H9 (cell line): ENCODE results near the gene MSI2. TPM values are rescaled to one million over a fixed set of nuclear protein-coding genes. Genes with fewer than 3 reads are reported as not detected.

Source experiments
- DNase-seq: peaks from one replicate; pipeline ENCODE4 v3.0.0-alpha.2; 2017
- H2AFZ ChIP-seq: one replicate; pipeline ENCODE4 v1.6.1; 2013; ENCODE audit warnings: mild to moderate bottlenecking, low read length, control low read depth, moderate library complexity
- H2AK5ac ChIP-seq: 2 replicates; pipeline ENCODE4 v1.6.1; 2013; ENCODE audit warnings: low read length, control low read depth, mixed read lengths; ENCODE audit not compliant: insufficient read length
- H2BK120ac ChIP-seq: one replicate; pipeline ENCODE4 v1.6.1; 2013; ENCODE audit warnings: low read depth, mild to moderate bottlenecking, low read length, control low read depth, inconsistent platforms; ENCODE audit not compliant: poor library complexity, severe bottlenecking
- H2BK12ac ChIP-seq: 2 replicates; pipeline ENCODE4 v1.6.1; 2013; ENCODE audit warnings: low read length, control low read depth, mixed read lengths, low read depth; ENCODE audit not compliant: insufficient read length
- H2BK15ac ChIP-seq: 2 replicates; pipeline ENCODE4 v1.6.1; 2013; ENCODE audit warnings: low read depth, low read length, control low read depth
- H2BK20ac ChIP-seq: one replicate; pipeline ENCODE4 v1.6.1; 2013; ENCODE audit warnings: low read depth, mild to moderate bottlenecking, low read length, control low read depth, inconsistent platforms; ENCODE audit not compliant: poor library complexity, severe bottlenecking
- H2BK5ac ChIP-seq: 2 replicates; pipeline ENCODE4 v1.6.1; 2013; ENCODE audit warnings: low read length, control low read depth, mixed read lengths; ENCODE audit not compliant: insufficient read length
- H3K14ac ChIP-seq: 2 replicates; pipeline ENCODE4 v1.6.1; 2013; ENCODE audit warnings: low read length, control low read depth; ENCODE audit not compliant: insufficient read depth
- H3K18ac ChIP-seq: 2 replicates; pipeline ENCODE4 v1.6.1; 2013; ENCODE audit warnings: low read depth, mild to moderate bottlenecking, mixed read lengths, low read length, control low read depth; ENCODE audit not compliant: insufficient read length
- H3K23ac ChIP-seq: 2 replicates; pipeline ENCODE4 v1.6.1; 2013; ENCODE audit warnings: low read length, control low read depth, mixed read lengths, low read depth; ENCODE audit not compliant: insufficient read length
- H3K23me2 ChIP-seq: 2 replicates; pipeline ENCODE4 v1.6.1; 2013; ENCODE audit warnings: low read depth, mild to moderate bottlenecking, mixed read lengths, low read length, control low read depth; ENCODE audit not compliant: insufficient read length, poor library complexity, severe bottlenecking
- H3K27ac ChIP-seq: 2 replicates; pipeline ENCODE4 v1.5.1; 2013; ENCODE audit warnings: low read length, control low read depth, mixed read lengths, low read depth; ENCODE audit not compliant: insufficient read length
- H3K27me3 ChIP-seq: 2 replicates; pipeline ENCODE4 v1.6.1; 2013; ENCODE audit warnings: low read length, control low read depth, inconsistent platforms; ENCODE audit not compliant: insufficient read depth
- H3K4ac ChIP-seq: 2 replicates; pipeline ENCODE4 v1.6.1; 2013; ENCODE audit warnings: low read depth, mild to moderate bottlenecking, control low read depth, inconsistent platforms, low read length, moderate library complexity
- H3K4me1 ChIP-seq: 2 replicates; pipeline ENCODE4 v1.6.1; 2013; ENCODE audit warnings: low read length, control low read depth, inconsistent platforms; ENCODE audit not compliant: insufficient read depth
- H3K4me2 ChIP-seq: 2 replicates; pipeline ENCODE4 v1.6.1; 2013; ENCODE audit warnings: low read length, control low read depth, mixed read lengths; ENCODE audit not compliant: insufficient read length, insufficient read depth
- H3K56ac ChIP-seq: 2 replicates; pipeline ENCODE4 v1.6.1; 2013; ENCODE audit warnings: low read depth, mild to moderate bottlenecking, mixed read lengths, low read length, control low read depth; ENCODE audit not compliant: insufficient read length
- H3K79me1 ChIP-seq: 2 replicates; pipeline ENCODE4 v1.6.1; 2013; ENCODE audit warnings: low read depth, mild to moderate bottlenecking, moderate library complexity, low read length, control low read depth, inconsistent platforms; ENCODE audit not compliant: insufficient read depth, poor library complexity, severe bottlenecking
- H3K79me2 ChIP-seq: 2 replicates; pipeline ENCODE4 v1.6.1; 2013; ENCODE audit warnings: low read length, control low read depth, inconsistent platforms; ENCODE audit not compliant: insufficient read depth
- H3K9ac ChIP-seq: 2 replicates; pipeline ENCODE4 v1.6.1; 2013; ENCODE audit warnings: low read length, control low read depth, mixed read lengths; ENCODE audit not compliant: insufficient read length; ENCODE audit errors: extremely low read depth
- H3K9me3 ChIP-seq: one replicate; pipeline ENCODE4 v1.6.1; 2013; ENCODE audit warnings: low read depth, low read length, inconsistent platforms; ENCODE audit not compliant: control insufficient read depth
- H3T11ph ChIP-seq: one replicate; pipeline ENCODE4 v1.6.1; 2013; ENCODE audit warnings: mild to moderate bottlenecking, low read length, control low read depth, inconsistent platforms
- H4K20me1 ChIP-seq: one replicate; pipeline ENCODE4 v1.6.1; 2013; ENCODE audit not compliant: control insufficient read depth, insufficient read length, insufficient read depth
- H4K5ac ChIP-seq: 2 replicates; pipeline ENCODE4 v1.6.1; 2013; ENCODE audit warnings: low read depth, mild to moderate bottlenecking, mixed read lengths, low read length, control low read depth; ENCODE audit not compliant: insufficient read length
- H4K8ac ChIP-seq: replicated peaks from 2 replicates; pipeline ENCODE4 v1.6.1; 2013; ENCODE audit warnings: low read length, control low read depth, mixed read lengths, low read depth; ENCODE audit not compliant: insufficient read length
- H4K91ac ChIP-seq: 2 replicates; pipeline ENCODE4 v1.6.1; 2013; ENCODE audit warnings: low read depth, mild to moderate bottlenecking, moderate library complexity, mixed read lengths, low read length, control low read depth; ENCODE audit not compliant: insufficient read length
- H3K27ac Mint-ChIP-seq, 3 experiments: 2 replicates in 2 of 3; 3 replicates in 1 of 3; pipeline ENCODE4 v1.8.0; 2020 to 2021; ENCODE audit warnings: mixed read lengths in 3 of 3, mild to moderate bottlenecking in 1 of 3, moderate library complexity in 1 of 3
- H3K27me3 Mint-ChIP-seq: 2 replicates; pipeline ENCODE4 v1.8.0; 2021; ENCODE audit warnings: low read depth, mild to moderate bottlenecking, moderate library complexity, mixed read lengths
- H3K36me3 Mint-ChIP-seq, 3 experiments: 2 replicates in 2 of 3; 3 replicates in 1 of 3; pipeline ENCODE4 v1.8.0; 2020 to 2021; ENCODE audit warnings: low read depth in 3 of 3, mixed read lengths in 3 of 3; ENCODE audit not compliant: insufficient read depth in 1 of 3
- H3K4me1 Mint-ChIP-seq, 2 experiments: 2 replicates each; pipeline ENCODE4 v1.8.0; 2020; ENCODE audit warnings: mixed read lengths in 2 of 2
- H3K4me3 Mint-ChIP-seq, 2 experiments: 2 replicates in 1 of 2; 3 replicates in 1 of 2; pipeline ENCODE4 v1.8.0; 2020 to 2021; ENCODE audit warnings: mild to moderate bottlenecking in 2 of 2, mixed read lengths in 2 of 2, moderate library complexity in 1 of 2
- H3K9me3 Mint-ChIP-seq, 2 experiments: 2 replicates in 1 of 2; 3 replicates in 1 of 2; pipeline ENCODE4 v1.8.0; 2020; ENCODE audit warnings: mild to moderate bottlenecking in 2 of 2, mixed read lengths in 2 of 2, moderate library complexity in 1 of 2
- CTCF ChIP-seq: fragments of 200-600 bp; sonication (generic); conservative IDR thresholded peaks from 3 replicates; pipeline ENCODE4 v1.8.0; 2021; ENCODE audit warnings: antibody characterized with exemption, mild to moderate bottlenecking
- WGBS: extraction: QIAGEN DNeasy Blood & Tissue Kit; methylation state at CpG from one replicate; pipeline ENCODE4 v1.1.7; 2013; ENCODE audit warnings: missing lambda C conversion rate, low lambda C conversion rate, mixed read lengths; ENCODE audit not compliant: insufficient read length; ENCODE audit errors: extremely low coverage; 5-methylcytosine and 5-hydroxymethylcytosine counted together
- total RNA-seq: library from RNA; stranded (reverse); gene quantifications from 2 replicates; pipeline ENCODE4 v1.2.1, GENCODE V29; 2021

MSI2 gene
- total RNA-seq, 1 experiment from 2014 or later: 98.5 TPM

DNA sequence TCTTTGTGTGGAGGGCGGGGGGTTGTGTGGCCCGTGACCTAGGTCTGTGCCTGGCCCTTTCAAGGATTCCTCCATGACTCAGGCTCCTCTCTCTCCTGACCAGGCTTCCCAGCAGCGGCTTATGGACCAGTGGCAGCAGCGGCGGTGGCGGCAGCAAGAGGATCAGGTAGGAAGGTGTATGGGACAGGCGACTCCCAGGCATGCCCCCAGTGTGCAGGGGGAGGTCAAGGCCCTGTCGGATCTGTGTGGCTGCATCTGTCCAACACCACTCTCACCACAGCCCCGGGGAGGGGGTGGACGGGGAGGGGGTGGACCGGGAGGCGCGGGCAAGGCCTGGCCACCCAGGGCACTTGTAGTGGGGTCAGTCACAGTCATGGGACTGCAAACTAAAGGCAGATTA is 395.7 kb downstream of the MSI2 start:
- no peak overlapping the region for H2BK120ac ChIP-seq
- Mint-ChIP-seq H3K27me3 (no peaks in the 10 kb centered on the region), H3K27ac (no peak overlapping the region), H3K9me3 (no peaks in the 10 kb centered on the region), H3K4me3 (no peak overlapping the region), H3K4me1 (peaks cover 3 to 21% of the 10 kb centered on the region in 2 experiments), H3K36me3 (peaks cover 2 to 11% (median 4%) of the 10 kb centered on the region in 3 experiments; a peak in 4 of 7 replicates)
- H3K23me2 ChIP-seq: no peaks in the 10 kb centered on the region
- peak overlapping the region; percentile 6; the same call in 1 of the 2 replicates for H3K14ac ChIP-seq
- DNase-seq: no peak
- H4K5ac ChIP-seq: no peak overlapping the region
- H4K20me1 ChIP-seq: no peaks in the 10 kb centered on the region
- no peak overlapping the region for H3K27ac ChIP-seq
- no peak overlapping the region for H4K91ac ChIP-seq
- TF ChIP-seq CTCF: no peak
- H4K8ac ChIP-seq: no peak overlapping the region
- no peak overlapping the region for H2BK12ac ChIP-seq
- no peak overlapping the region for H3K4me2 ChIP-seq
- no peak overlapping the region for H2BK5ac ChIP-seq
- no peak overlapping the region for H3K23ac ChIP-seq
- no peaks in the 10 kb centered on the region for H3K9me3 ChIP-seq
- no peak overlapping the region for H2AFZ ChIP-seq
- H3K18ac ChIP-seq: no peak overlapping the region
- no peaks in the 10 kb centered on the region for H3K79me2 ChIP-seq
- no peak overlapping the region for H3K4ac ChIP-seq
- no peak overlapping the region for H3T11ph ChIP-seq
- peaks cover 19% of the 10 kb centered on the region for H3K4me1 ChIP-seq
- no peak overlapping the region for H2BK15ac ChIP-seq
- no peak overlapping the region for H3K56ac ChIP-seq
- H2BK20ac ChIP-seq: no peak overlapping the region
- WGBS: no CpG with 5 or more reads among the region's 13 CpGs
- H3K9ac ChIP-seq: no peak overlapping the region
- no peaks in the 10 kb centered on the region for H3K79me1 ChIP-seq
- H2AK5ac ChIP-seq: no peak overlapping the region
- H3K27me3 ChIP-seq: no peaks in the 10 kb centered on the region
